HCT116 (cell line): Measurements from ENCODE around the gene CDKN2B-AS1. TPM values are rescaled to one million over a fixed set of nuclear protein-coding genes. Genes with fewer than 3 reads are reported as not detected.

Source experiments
- ATAC-seq: fragments of 200-7000 bp; cut with Tn5 transposase; 2 replicates; pipeline ENCODE4 v1.9.1; 2020; ENCODE audit warnings: mild to moderate bottlenecking, moderate library complexity
- BruUV-seq: library from RNA; stranded (reverse); fragments of 400-500 nt; replicated peaks from 2 replicates; lab custom pipeline; 2021; lab: Mats Ljungman, UMichigan
- CTCF ChIA-PET: fragments of 300-600 bp; sonication (Branson Sonifier 250); formaldehyde crosslinking; loops from one replicate; lab custom pipeline; 2021; ENCODE audit warnings: antibody characterized with exemption; lab: Charles Lee
- POLR2A ChIA-PET: fragments of 300-600, 350-600 bp; sonication (Branson Sonifier 250); formaldehyde crosslinking; loops from one replicate; lab custom pipeline; 2021; ENCODE audit warnings: antibody characterized with exemption; lab: Charles Lee
- RAD21 ChIA-PET, 2 experiments: fragments of 300-600 bp; sonication (Branson Sonifier 250); formaldehyde crosslinking; loops; one replicate each; lab custom pipeline; 2023; ENCODE audit warnings: low total read pairs in 2 of 2; ENCODE audit not compliant: uncharacterized antibody in 2 of 2, unreplicated experiment in 2 of 2, low non-redundant PET in 1 of 2; lab: Charles Lee
- DNase-seq: peaks from one replicate; pipeline ENCODE4 v3.0.0-alpha.2; 2010; ENCODE audit warnings: low read depth, low spot score
- H2AFZ ChIP-seq: fragments of 200-600 bp; shearing (Covaris generic), sonication (generic); 2 replicates; pipeline ENCODE4 v1.6.1; 2017; ENCODE audit warnings: low read depth, mixed run types, mixed read lengths, antibody characterized with exemption, low read length; ENCODE audit not compliant: poor library complexity, severe bottlenecking
- H3K27ac ChIP-seq: 2 replicates; pipeline ENCODE4 v1.5.1; 2012; ENCODE audit warnings: low read depth, low read length
- H3K27me3 ChIP-seq: fragments of 200-600 bp; sonication (generic); 2 replicates; pipeline ENCODE4 v1.6.1; 2016; ENCODE audit warnings: mixed run types, low read length, mixed read lengths; ENCODE audit not compliant: insufficient read depth
- H3K36me3 ChIP-seq, 2 experiments: fragments of 200-500 bp in 1 of 2; fragments of 200-600 bp in 1 of 2; sonication (Bioruptor generic) in 1 of 2; sonication (generic) in 1 of 2; 2 replicates each; pipeline versions ENCODE4 v1.5.1 to v1.6.1; 2014 to 2016; ENCODE audit warnings: low read length in 2 of 2, inconsistent platforms in 1 of 2, mixed read lengths in 1 of 2, mixed run types in 1 of 2; ENCODE audit not compliant: insufficient read depth in 2 of 2, control insufficient read depth in 1 of 2
- H3K4me1 ChIP-seq, 2 experiments: fragments of 200-600 bp in 1 of 2; sonication (generic) in 1 of 2; 2 replicates each; pipeline versions ENCODE4 v1.5.1 to v1.6.1; 2012 to 2017; ENCODE audit warnings: low read length in 2 of 2, inconsistent platforms in 1 of 2, mild to moderate bottlenecking in 1 of 2, mixed read lengths in 1 of 2, mixed run types in 1 of 2, moderate library complexity in 1 of 2; ENCODE audit not compliant: insufficient read depth in 2 of 2, control insufficient read depth in 1 of 2
- H3K4me2 ChIP-seq: fragments of 200-600 bp; sonication (generic); 2 replicates; pipeline ENCODE4 v1.6.1; 2017; ENCODE audit warnings: mixed run types, low read length, mixed read lengths
- H3K4me3 ChIP-seq, 2 experiments: fragments of 200-600 bp in 1 of 2; sonication (generic) in 1 of 2; replicated peaks in 1 of 2; 2 replicates each; pipeline ENCODE4 v1.5.1; 2011 to 2016; ENCODE audit warnings: low read length in 2 of 2, control low read depth in 1 of 2, low read depth in 1 of 2, mild to moderate bottlenecking in 1 of 2, mixed read lengths in 1 of 2, mixed run types in 1 of 2
- H3K79me2 ChIP-seq: fragments of 200-600 bp; sonication (generic); 2 replicates; pipeline ENCODE4 v1.6.1; 2017; ENCODE audit warnings: mild to moderate bottlenecking, mixed run types, low read length, moderate library complexity, mixed read lengths; ENCODE audit not compliant: insufficient read depth
- H3K9ac ChIP-seq: fragments of 200-600 bp; sonication (generic); 2 replicates; pipeline ENCODE4 v1.6.1; 2016; ENCODE audit warnings: low read length, mixed read lengths
- H3K9me2 ChIP-seq: fragments of 200-600 bp; sonication (generic), shearing (Covaris generic); 2 replicates; pipeline ENCODE4 v1.6.1; 2017; ENCODE audit warnings: mixed run types, mild to moderate bottlenecking, moderate library complexity; ENCODE audit not compliant: insufficient read depth
- H3K9me3 ChIP-seq, 2 experiments: fragments of 200-500 bp in 1 of 2; fragments of 200-600 bp in 1 of 2; sonication (Bioruptor generic) in 1 of 2; sonication (generic) in 1 of 2; 2 replicates each; pipeline ENCODE4 v1.6.1; 2014 to 2017; ENCODE audit warnings: low read length in 2 of 2, mixed read lengths in 2 of 2, inconsistent platforms in 1 of 2, low read depth in 1 of 2, mild to moderate bottlenecking in 1 of 2, mixed run types in 1 of 2, moderate library complexity in 1 of 2; ENCODE audit not compliant: control insufficient read depth in 1 of 2, insufficient read depth in 1 of 2
- H4K20me1 ChIP-seq: fragments of 200-600 bp; sonication (generic), shearing (Covaris generic); 2 replicates; pipeline ENCODE4 v1.6.1; 2017; ENCODE audit warnings: mixed run types, mild to moderate bottlenecking, moderate library complexity; ENCODE audit not compliant: insufficient read depth
- CBX3 ChIP-seq: IDR thresholded peaks from 2 replicates; pipeline ENCODE4 v1.6.1; 2012; ENCODE audit warnings: low read depth
- JUND ChIP-seq: IDR thresholded peaks from 2 replicates; pipeline ENCODE4 v1.6.1; 2012
- POLR2AphosphoS5 ChIP-seq: IDR thresholded peaks from 2 replicates; pipeline ENCODE4 v1.6.1; 2011; ENCODE audit warnings: mild to moderate bottlenecking, low read depth, low read length, moderate library complexity
- RAD21 ChIP-seq: IDR thresholded peaks from 2 replicates; pipeline ENCODE4 v1.6.1; 2012; ENCODE audit warnings: low read depth, mild to moderate bottlenecking
- SP1 ChIP-seq: IDR thresholded peaks from 2 replicates; pipeline ENCODE4 v1.6.1; 2012; ENCODE audit warnings: low read depth
- SRF ChIP-seq: IDR thresholded peaks from 2 replicates; pipeline ENCODE4 v1.6.1; 2012; ENCODE audit warnings: low read depth
- TCF7L2 ChIP-seq: IDR thresholded peaks from 2 replicates; pipeline ENCODE4 v1.7.0; 2011; ENCODE audit warnings: borderline replicate concordance, inconsistent platforms; ENCODE audit not compliant: insufficient read depth, insufficient read length; ENCODE audit errors: extremely low read depth
- ZFX ChIP-seq: fragments of 450-650 bp; IDR thresholded peaks from 2 replicates; pipeline ENCODE4 v1.6.1; 2017
- intact Hi-C: fragments of 100-400 bp; cut with micrococcal nuclease; formaldehyde crosslinking; loops from 2 replicates; pipeline ENCODE4 v1.10.0; 2022
- total RNA-seq: library from RNA; stranded (reverse); gene quantifications from one replicate; pipeline ENCODE4 v1.2.1, GENCODE V29; 2021; ENCODE audit not compliant: unreplicated experiment
- TF ChIP-seq, protein P1 (sequence below): IDR thresholded peaks from 2 replicates; pipeline ENCODE4 v1.6.1; 2011; ENCODE audit warnings: mild to moderate bottlenecking, low read length, moderate library complexity; ENCODE audit not compliant: insufficient replicate concordance; ENCODE audit errors: extremely low read depth
- TF ChIP-seq, protein P2 (sequence below): IDR thresholded peaks from 2 replicates; pipeline ENCODE4 v1.6.1; 2012

The CDKN2B-AS1 gene
- total RNA-seq, 1 experiment from 2014 or later: 1.7 TPM

DNA sequence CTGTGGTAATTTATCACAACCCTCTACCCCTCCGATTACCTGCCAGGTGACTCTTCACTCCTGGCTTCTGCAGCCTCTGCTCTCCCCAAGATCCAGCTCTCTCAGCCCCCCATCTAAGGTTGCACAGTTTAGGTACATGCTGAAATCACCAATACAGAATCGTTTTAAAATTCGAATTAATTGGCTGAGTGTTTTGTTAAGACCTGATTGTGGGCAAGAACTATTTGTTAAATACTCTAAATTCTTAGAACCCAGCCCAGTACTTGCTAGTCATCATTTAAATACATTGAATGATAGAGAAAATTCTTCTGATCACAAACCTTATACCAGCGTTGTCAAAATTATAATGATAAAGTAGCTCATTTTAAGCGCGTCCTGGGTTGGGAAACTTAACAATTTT lies 162.0 kb downstream of the CDKN2B-AS1 start (continued):
- TF ChIP-seq, protein P1, sequence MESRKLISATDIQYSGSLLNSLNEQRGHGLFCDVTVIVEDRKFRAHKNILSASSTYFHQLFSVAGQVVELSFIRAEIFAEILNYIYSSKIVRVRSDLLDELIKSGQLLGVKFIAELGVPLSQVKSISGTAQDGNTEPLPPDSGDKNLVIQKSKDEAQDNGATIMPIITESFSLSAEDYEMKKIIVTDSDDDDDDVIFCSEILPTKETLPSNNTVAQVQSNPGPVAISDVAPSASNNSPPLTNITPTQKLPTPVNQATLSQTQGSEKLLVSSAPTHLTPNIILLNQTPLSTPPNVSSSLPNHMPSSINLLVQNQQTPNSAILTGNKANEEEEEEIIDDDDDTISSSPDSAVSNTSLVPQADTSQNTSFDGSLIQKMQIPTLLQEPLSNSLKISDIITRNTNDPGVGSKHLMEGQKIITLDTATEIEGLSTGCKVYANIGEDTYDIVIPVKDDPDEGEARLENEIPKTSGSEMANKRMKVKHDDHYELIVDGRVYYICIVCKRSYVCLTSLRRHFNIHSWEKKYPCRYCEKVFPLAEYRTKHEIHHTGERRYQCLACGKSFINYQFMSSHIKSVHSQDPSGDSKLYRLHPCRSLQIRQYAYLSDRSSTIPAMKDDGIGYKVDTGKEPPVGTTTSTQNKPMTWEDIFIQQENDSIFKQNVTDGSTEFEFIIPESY: no peak
- no peak for TF ChIP-seq POLR2AphosphoS5
- no peak for TF ChIP-seq CBX3
- no peak for TF ChIP-seq SRF
- no peak for TF ChIP-seq JUND

DNA sequence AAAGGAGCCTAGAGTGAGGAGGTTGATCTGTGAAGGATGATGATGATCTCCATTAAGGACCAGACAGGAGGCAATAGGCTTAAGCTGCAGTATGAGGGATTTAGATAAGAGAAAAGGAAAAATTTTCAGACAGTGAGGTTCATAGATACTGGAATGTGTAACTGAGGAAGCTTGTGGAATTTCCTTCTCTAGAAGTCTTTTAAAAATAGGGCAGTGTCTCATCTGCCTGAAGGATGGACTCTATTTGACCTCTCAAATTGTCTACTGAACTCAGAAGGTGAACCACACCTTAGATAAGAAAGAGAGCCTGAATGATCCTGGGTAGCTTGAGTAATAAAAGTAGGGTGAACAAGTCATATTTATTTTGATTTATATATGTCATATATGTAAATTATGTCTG lies 162.7 kb downstream of the CDKN2B-AS1 start:
- H4K20me1 ChIP-seq: no peaks in the 10 kb centered on the region
- H3K9ac ChIP-seq: no peak overlapping the region
- intact Hi-C loops: no loop called here
- no peaks in the 10 kb centered on the region for H3K9me2 ChIP-seq
- no TSS peak for BruUV-seq
- H3K27ac ChIP-seq: no peak overlapping the region
- H3K79me2 ChIP-seq: no peaks in the 10 kb centered on the region
- no peaks in the 10 kb centered on the region for H3K36me3 ChIP-seq
- H3K27me3 ChIP-seq: no peaks in the 10 kb centered on the region
- peaks cover 21 to 24% of the 10 kb centered on the region in 2 experiments for H3K4me1 ChIP-seq
- no peak overlapping the region for H3K4me2 ChIP-seq
- CTCF ChIA-PET: no interaction called here
- no peaks in the 10 kb centered on the region for H3K9me3 ChIP-seq
- ATAC-seq (no peak), DNase-seq (no peak)
- RAD21 ChIA-PET: no interaction called here
- peak overlapping the region; percentile 20 for H2AFZ ChIP-seq
- TF ChIP-seq SP1 (no peak), RAD21 (no peak), ZFX (no peak), POLR2AphosphoS5 (no peak), TCF7L2 (no peak)
- TF ChIP-seq, protein P2, sequence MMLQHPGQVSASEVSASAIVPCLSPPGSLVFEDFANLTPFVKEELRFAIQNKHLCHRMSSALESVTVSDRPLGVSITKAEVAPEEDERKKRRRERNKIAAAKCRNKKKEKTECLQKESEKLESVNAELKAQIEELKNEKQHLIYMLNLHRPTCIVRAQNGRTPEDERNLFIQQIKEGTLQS: no peak
- TF ChIP-seq, all 23 proteins: peak for 0
- POLR2A ChIA-PET: no interaction called here
- H3K4me3 ChIP-seq: no peak overlapping the region
